ENCODE data around the gene LRRC47.

The LRRC47 gene

GRCh38 chr1:3731583-3732433 is 64.5 kb downstream of the LRRC47 start:
- DNase-seq, result no peak

DNA sequence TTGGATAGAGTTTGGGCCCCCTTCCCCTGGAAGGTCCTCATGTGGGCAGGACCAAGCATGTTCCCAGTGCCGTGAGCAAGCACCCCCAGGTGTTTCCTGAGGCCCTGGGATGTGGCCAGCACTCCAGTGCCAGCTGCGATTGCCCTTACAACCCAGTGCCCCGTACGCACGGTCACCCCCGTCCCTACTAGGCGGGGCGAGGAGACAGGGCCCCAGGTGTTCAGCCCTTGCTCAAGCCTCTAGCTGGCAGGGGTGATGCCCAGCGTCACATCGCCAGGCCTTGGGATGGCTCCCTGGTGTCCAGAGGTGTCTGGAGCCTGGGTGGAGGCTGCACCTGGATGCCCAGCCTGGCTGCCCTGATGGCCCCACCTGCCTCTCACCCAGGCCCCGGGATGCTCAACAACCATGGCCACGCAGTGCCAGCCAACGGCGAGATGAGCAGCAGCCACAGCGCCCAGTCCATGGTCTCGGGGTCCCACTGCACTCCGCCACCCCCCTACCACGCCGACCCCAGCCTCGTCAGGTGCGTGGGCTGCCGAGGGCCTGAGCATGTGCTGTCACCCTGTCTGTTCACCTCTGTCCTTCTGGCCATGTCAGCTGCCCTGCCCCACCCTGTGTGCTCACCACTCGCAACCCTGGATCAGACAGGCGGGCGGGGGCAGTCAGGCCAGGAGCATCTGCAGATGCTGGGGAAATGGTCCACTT is 65.6 kb downstream of the LRRC47 start:
- DNase-seq, result no peak

GRCh38 chr1:3729594-3730542 is 66.4 kb downstream of the LRRC47 start:
- no peak for DNase-seq

Data from activated gamma-delta T cell (primary cell).